ENCODE results near the gene CYB5D1. TPM values are rescaled to one million over a fixed set of nuclear protein-coding genes. Genes with fewer than 3 reads are reported as not detected.
A peak's percentile ranks its signal among the peaks of the same experiment; 100 is the strongest.

Gene CYB5D1
- total RNA-seq, 1 experiment from 2014 or later = 10.2 TPM

DNA sequence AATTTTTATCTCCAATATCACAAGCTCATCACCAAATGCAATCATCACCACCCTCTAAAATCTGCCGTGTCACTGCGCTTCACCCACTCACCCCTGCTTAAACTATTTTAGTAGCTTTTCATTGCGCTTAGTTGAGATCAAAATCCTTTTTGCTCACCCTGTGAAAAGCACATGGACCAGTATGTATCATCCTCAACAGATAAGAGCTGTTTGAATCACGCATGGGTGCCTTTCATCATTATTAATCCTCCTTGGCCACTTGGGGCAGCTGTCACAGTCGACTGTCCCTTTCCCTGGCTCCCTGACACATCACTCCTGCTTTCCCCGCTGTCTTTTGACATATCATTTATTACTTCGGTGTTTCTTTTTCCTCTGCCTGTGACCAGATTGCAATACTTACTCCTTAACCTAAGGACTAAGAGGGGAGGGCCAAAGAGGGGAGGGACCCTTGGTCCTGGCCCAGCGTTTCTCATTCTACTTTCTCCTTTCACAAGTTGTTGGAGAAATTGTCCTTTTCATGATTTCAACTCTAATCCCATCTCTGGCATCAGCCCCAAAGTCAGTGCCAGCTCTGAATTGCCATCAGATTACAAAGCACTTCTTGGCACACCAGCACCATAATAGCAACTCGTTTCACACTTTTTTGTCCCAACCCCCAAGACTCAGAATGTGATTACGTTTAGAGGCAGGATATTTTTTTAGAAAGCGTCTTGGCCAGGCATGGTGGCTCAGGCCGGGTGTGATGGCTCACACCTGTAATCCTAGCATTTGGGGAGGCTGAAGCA lies 32.4 kb upstream of the CYB5D1 start:
- no peaks in the 10 kb centered on the region for H3K36me3 ChIP-seq (replicated peaks; ENCODE audit: control insufficient read depth, insufficient read depth, low read length)
- DNase-seq = no peak
- H3K27me3 ChIP-seq (ENCODE audit: control insufficient read depth, insufficient read depth, low read length) = peaks cover 13% of the 10 kb centered on the region
- H3K4me3 ChIP-seq (ENCODE audit: insufficient read depth, low read depth, low read length) = no peak overlapping the region

DNA sequence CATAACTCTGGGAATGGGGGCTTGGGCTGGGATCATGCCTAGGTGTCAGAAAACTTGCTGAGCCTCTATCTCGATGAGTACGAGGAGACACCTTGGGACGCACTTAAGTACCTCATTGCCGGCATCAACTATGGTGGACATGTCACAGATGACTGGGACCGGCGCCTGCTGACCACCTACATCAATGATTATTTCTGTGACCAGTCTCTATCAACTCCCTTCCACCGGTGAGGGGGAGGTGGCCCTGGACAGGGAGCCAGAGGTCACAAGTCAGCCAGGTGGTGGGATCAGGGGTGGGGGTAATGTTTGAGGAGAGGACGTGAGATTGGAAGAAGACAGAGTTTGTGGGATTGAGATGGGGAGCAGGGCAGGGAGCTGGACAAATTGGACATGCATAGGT lies 27.2 kb upstream of the CYB5D1 start:
- H3K27me3 ChIP-seq (ENCODE audit: control insufficient read depth, insufficient read depth, low read length) = peaks cover 33% of the 10 kb centered on the region
- no peak overlapping the region for H3K4me3 ChIP-seq (ENCODE audit: insufficient read depth, low read depth, low read length)
- H3K36me3 ChIP-seq (replicated peaks; ENCODE audit: control insufficient read depth, insufficient read depth, low read length) = no peaks in the 10 kb centered on the region
- no peak for DNase-seq

DNA sequence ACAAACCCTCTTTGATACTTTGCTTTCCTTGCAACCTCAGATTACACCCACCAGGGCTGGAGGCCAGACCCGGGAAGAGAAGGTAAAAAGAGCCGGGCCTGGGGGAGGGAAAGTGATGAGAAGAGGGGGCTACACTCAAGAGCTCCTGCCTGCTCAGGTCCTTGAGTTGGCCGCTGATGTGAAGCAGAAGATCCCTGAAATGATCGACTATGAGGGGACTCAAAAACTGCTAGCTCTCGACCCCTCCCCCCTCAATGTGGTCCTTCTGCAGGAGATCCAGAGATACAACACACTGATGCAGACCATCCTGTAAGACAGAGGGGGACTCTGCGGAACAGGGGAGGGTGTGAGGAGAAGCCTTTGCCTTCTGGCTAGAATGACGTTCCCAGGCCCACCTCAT lies 26.6 kb upstream of the CYB5D1 start:
- Histone ChIP-seq H3K4me3 (ENCODE audit: insufficient read depth, low read depth, low read length) (no peak overlapping the region), H3K36me3 (replicated peaks; ENCODE audit: control insufficient read depth, insufficient read depth, low read length) (no peaks in the 10 kb centered on the region), H3K27me3 (ENCODE audit: control insufficient read depth, insufficient read depth, low read length) (peaks cover 33% of the 10 kb centered on the region)
- DNase-seq = no peak

DNA sequence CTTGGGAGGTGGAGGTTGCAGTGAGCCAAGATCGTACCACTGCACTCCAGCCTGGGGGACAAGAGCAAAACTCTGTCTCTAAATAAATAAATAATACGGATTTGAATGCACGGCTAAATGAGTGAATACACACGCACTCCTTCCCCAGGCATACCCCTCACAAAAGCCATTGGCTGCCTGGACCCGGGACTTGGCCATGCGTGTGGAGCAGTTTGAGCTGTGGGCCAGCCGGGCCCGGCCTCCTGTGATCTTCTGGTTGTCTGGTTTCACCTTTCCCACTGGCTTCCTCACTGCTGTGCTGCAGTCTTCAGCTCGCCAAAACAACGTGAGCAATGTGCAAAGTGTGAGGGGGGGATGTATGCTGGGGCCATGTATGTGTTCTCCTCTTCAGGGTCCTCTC lies 25.4 kb upstream of the CYB5D1 start:
- H3K4me3 ChIP-seq (ENCODE audit: insufficient read depth, low read depth, low read length) = no peak overlapping the region
- no peaks in the 10 kb centered on the region for H3K36me3 ChIP-seq (replicated peaks; ENCODE audit: control insufficient read depth, insufficient read depth, low read length)
- no peak for DNase-seq
- peaks cover 32% of the 10 kb centered on the region for H3K27me3 ChIP-seq (ENCODE audit: control insufficient read depth, insufficient read depth, low read length)

DNA sequence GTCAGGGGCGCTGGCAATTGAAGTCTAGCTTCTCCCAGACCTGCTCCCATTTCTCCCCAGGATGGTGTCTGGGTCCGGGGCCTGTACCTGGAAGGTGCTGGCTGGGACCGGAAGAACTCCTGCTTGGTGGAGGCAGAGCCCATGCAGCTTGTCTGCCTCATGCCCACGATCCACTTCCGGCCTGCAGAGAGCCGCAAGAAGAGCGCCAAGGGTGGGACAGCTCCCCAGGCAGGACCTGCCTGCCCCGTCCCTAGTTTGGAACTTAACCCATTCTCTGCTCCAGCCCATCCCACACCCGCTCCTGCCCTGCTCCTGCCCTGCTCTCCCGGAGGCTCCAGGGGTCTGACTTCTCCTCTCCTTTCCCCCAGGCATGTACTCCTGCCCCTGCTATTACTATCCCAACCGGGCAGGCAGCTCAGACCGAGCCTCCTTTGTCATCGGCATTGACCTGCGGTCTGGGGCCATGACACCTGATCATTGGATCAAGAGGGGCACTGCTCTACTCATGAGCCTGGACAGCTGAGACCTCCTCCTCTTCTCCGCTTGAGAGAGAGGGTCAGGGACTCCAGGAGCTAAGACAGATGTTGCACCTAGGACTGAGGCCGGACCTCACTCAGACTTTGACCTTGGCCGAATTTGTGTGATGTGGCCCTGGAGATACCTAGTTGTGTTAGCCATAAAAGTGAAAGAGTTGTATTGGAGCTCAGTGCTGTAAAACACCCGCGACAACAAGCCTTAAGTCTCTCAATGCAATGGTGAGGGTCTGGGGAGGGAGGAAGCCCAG lies 24.6 kb upstream of the CYB5D1 start:
- DNase-seq = peak; percentile 39
- H3K36me3 ChIP-seq (replicated peaks; ENCODE audit: control insufficient read depth, insufficient read depth, low read length) = no peaks in the 10 kb centered on the region
- H3K27me3 ChIP-seq (ENCODE audit: control insufficient read depth, insufficient read depth, low read length) = peaks cover 32% of the 10 kb centered on the region
- H3K4me3 ChIP-seq (ENCODE audit: insufficient read depth, low read depth, low read length) = peak overlapping the region; percentile 66; the same call in 1 of the 2 replicates

DNA sequence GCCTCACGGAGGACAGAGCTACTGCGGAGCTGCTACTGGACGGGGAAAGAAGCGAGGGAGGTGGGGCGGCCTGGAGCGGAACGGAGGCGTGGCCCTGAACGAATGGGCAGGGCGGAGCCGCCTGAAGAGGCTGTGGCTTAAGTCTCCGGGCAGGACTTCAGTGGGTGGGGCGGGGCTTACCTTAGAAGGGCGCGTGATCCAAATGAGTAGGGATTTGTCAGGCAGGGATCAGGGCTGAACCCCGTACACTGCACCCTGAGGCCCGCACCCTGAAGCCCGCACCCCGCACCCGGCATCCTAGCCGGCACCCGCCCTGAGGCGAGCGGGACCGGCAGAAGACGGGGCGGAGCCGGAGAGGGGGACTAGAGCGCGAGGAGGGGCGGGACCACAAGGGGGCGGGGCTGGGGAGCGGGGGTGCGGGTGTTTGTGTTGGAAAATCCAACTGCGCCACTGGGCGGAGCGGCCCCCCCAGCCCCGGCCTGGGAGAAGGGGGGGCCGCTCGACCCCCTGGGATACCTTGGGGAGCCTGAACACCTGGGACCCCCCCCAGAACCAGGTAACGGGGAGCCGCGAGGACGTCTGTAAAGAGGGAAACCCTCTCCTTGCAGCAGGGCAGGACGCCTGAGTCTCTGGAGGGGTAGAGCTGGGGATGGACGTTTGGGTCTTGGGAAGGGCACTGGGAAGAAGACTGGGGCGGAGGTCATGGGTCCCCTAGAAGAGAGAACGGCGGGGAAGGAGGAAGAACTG lies 23.8 kb upstream of the CYB5D1 start, which contains the start of gene KDM6B:
KDM6B (plus strand) TSS at position 423 of the 747 bp plus-strand sequence. CDS start 11,338 bp downstream, outside the sequence.
- H3K36me3 ChIP-seq (replicated peaks; ENCODE audit: control insufficient read depth, insufficient read depth, low read length) = no peaks in the 10 kb centered on the region
- H3K27me3 ChIP-seq (ENCODE audit: control insufficient read depth, insufficient read depth, low read length) = peaks cover 38% of the 10 kb centered on the region
- H3K4me3 ChIP-seq (ENCODE audit: insufficient read depth, low read depth, low read length) = peak within 1 kb of the TSS; percentile 66
- DNase-seq = peak; percentile 95

DNA sequence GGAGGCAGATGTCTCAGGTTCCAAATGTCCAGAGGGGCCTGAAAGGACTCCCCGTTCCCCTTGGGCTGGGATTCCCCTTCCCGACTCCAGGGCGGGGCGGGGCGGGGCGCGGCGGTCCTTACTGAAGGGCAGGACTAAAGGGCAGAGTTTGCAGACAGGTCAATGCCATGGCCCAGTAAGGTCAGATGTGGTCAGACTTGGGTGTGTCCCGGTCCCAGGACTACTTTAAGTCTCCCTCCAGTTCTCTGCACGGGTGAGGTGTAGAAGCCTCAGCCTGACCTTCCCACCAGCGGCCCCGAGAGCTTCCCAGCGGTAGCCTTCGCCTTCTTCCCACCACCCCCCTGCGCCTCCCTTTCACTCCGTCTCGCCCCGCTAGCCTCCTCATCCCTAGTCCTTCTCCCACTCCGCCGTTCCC lies 23.3 kb upstream of the CYB5D1 start:
- Histone ChIP-seq H3K27me3 (ENCODE audit: control insufficient read depth, insufficient read depth, low read length) (peaks cover 44% of the 10 kb centered on the region), H3K36me3 (replicated peaks; ENCODE audit: control insufficient read depth, insufficient read depth, low read length) (no peaks in the 10 kb centered on the region), H3K4me3 (ENCODE audit: insufficient read depth, low read depth, low read length) (peak overlapping the region; percentile 66)
- peak; percentile 75 for DNase-seq

- DNase-seq = peak; percentile 98
- Histone ChIP-seq H3K27me3 (ENCODE audit: control insufficient read depth, insufficient read depth, low read length) (peaks cover 49% of the 10 kb centered on the region), H3K4me3 (ENCODE audit: insufficient read depth, low read depth, low read length) (peak overlapping the region; percentile 75), H3K36me3 (replicated peaks; ENCODE audit: control insufficient read depth, insufficient read depth, low read length) (no peaks in the 10 kb centered on the region)
These were observed 22.6 kb upstream of the CYB5D1 start for GRCh38 chr17:7834957-7835813.

- peaks cover 50% of the 10 kb centered on the region for H3K27me3 ChIP-seq (ENCODE audit: control insufficient read depth, insufficient read depth, low read length)
These were observed 21.8 kb upstream of the CYB5D1 start for GRCh38 chr17:7835814-7836595.

GRCh38 chr17:7836596-7837407 lies 21.0 kb upstream of the CYB5D1 start:
- Histone ChIP-seq H3K4me3 (ENCODE audit: insufficient read depth, low read depth, low read length) (peak overlapping the region; percentile 75), H3K27me3 (ENCODE audit: control insufficient read depth, insufficient read depth, low read length) (peaks cover 51% of the 10 kb centered on the region), H3K36me3 (replicated peaks; ENCODE audit: control insufficient read depth, insufficient read depth, low read length) (no peaks in the 10 kb centered on the region)
- DNase-seq = peak; percentile 92

More at GRCh38 chr17:7835814-7836595, 21.8 kb upstream of the CYB5D1 start:
- H3K4me3 ChIP-seq (ENCODE audit: insufficient read depth, low read depth, low read length) = peak overlapping the region; percentile 75
- DNase-seq = peak; percentile 66
- H3K36me3 ChIP-seq (replicated peaks; ENCODE audit: control insufficient read depth, insufficient read depth, low read length) = no peaks in the 10 kb centered on the region

DNA sequence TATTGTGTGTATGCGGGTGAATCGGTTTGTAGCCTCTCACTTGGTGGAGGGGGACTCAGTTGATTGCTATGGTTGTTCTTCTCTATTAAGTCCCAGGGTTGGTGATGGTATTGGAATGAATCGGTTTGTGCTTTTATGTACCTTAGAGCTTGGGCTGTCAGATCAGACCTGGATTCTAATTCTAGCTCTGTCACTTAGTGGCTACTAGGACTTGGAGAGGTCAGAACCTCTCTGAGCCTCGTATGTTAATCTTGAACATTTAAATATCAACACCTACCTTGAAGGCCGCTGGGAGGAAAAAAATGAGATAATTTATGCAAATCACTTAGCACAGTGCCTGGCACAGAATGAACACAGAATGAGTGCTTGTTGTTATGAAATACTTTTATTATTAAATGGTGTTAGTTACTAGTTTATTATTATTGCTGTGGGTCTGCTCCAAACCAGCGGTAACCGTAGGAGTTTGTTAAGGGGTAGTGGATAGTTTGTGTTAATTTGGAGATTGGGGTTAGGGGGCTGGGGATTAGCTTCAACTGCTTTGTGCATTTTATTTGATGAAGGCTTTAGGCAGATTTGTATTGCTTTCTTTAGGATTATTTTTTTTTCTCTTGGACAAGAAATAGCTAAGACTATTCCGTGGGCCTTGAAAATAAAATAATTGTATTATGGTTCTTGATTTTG lies 20.3 kb upstream of the CYB5D1 start:
- peaks cover 47% of the 10 kb centered on the region for H3K27me3 ChIP-seq (ENCODE audit: control insufficient read depth, insufficient read depth, low read length)
- H3K36me3 ChIP-seq (replicated peaks; ENCODE audit: control insufficient read depth, insufficient read depth, low read length) = no peaks in the 10 kb centered on the region
- DNase-seq = no peak
- peak overlapping the region; percentile 75 for H3K4me3 ChIP-seq (ENCODE audit: insufficient read depth, low read depth, low read length)
